GM18498 (cell line): ENCODE results near the gene GNG10.

Source experiments
- ATAC-seq: cut with Tn5 transposase; IDR thresholded peaks from one replicate; pipeline ENCODE4 v1.9.1; 2021; ENCODE audit warnings: mild to moderate bottlenecking, moderate library complexity; ENCODE audit not compliant: unreplicated experiment

GNG10 gene

DNA sequence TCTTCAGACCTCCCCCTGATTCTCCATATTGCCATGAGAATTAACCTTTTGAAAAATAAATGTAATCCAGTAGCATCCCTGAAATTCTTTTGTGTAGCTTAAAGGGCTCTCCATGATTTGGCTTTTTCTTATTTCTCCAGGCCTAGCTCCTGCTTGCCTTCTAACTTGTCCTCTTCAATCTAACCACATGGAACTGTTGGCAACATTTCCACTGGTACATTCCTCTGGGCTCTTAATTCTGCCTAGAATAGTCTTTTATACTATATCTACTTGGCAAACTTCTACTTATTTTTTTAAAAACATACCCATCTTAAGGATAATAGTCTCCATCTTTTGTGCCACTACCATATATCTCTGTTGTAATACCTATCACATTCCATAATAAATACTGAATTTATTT lies 54.1 kb downstream of the GNG10 start:
- no peak for ATAC-seq

DNA sequence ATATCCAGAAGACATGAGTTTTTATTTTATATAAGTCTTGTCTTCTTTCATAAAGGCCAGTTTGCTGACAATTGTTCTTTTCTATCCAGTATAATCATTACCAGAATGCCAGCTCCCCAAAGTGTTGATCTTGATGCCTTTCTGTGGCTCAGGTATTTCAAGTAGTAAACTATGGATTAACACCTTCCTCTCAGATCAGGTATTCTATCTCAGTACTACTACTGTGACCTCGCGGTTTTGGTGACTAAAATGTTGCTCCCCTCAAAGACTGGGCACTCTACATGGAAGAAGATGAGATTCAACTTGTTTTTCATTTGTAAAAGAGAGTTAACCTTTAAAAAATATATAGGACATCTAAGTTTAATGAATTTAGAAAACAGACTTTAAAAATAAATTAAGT lies 58.1 kb downstream of the GNG10 start:
- no peak for ATAC-seq
